ENCODE results near the gene GPN2.

- TF ChIP-seq POLR2A (IDR thresholded peaks at IDR 0.05) (no peak), CTCF (IDR thresholded peaks at IDR 0.05) (no peak)
Measured at GRCh38 chr1:26922901-26923300, 32.8 kb upstream of the GPN2 start.
